Esophagus muscularis mucosa (tissue), 4 donors: ENCODE data around the gene CDC14B. TPM values are rescaled to one million over a fixed set of nuclear protein-coding genes. Genes with fewer than 3 reads are reported as not detected.
A peak's percentile ranks its signal among the peaks of the same experiment; 100 is the strongest.

Source experiments
- DNase-seq: peaks from one replicate; pipeline ENCODE4 v3.0.0-alpha.2; 2017; ENCODE audit errors: extremely low spot score
- H3K27ac ChIP-seq, 4 donors: fragments of 200-600 bp; sonication (generic); replicated peaks in 1 of 4; 1 replicate in 3 of 4; 2 replicates in 1 of 4; pipeline ENCODE4 v1.5.1; 2016 to 2019; ENCODE audit warnings: mild to moderate bottlenecking in 1 of 4
- H3K27me3 ChIP-seq, 4 donors: fragments of 200-600 bp; sonication (generic); one replicate each; pipeline versions ENCODE4 v1.5.1 to v1.6.0; 2016 to 2019
- H3K36me3 ChIP-seq, 4 donors: fragments of 200-600 bp; sonication (generic); one replicate each; pipeline ENCODE4 v1.5.1; 2016 to 2019
- H3K4me1 ChIP-seq, 4 donors: fragments of 200-600 bp; sonication (generic); one replicate each; pipeline ENCODE4 v1.5.1; 2016 to 2019
- H3K4me3 ChIP-seq, 4 donors: fragments of 200-600 bp; sonication (generic); 1 replicate in 2 of 4; 2 replicates in 2 of 4; pipeline ENCODE4 v1.5.1; 2016 to 2019; ENCODE audit warnings: mild to moderate bottlenecking in 4 of 4, moderate library complexity in 1 of 4
- H3K9me3 ChIP-seq, 4 donors: fragments of 200-600 bp; sonication (generic); 1 replicate in 3 of 4; 2 replicates in 1 of 4; pipeline ENCODE4 v1.5.1; 2016 to 2019
- CTCF ChIP-seq, 3 experiments: fragments of 200-600 bp in 2 of 3; fragments of 450-650 bp in 1 of 3; sonication (generic) in 2 of 3; IDR thresholded peaks; one replicate each; pipeline ENCODE4 v1.5.1; 2017 to 2019; ENCODE audit warnings: antibody characterized with exemption in 3 of 3, mild to moderate bottlenecking in 2 of 3, moderate library complexity in 1 of 3
- EP300 ChIP-seq: sonication (generic); formaldehyde crosslinking; IDR thresholded peaks from one replicate; pipeline ENCODE4 v1.6.1; 2017; ENCODE audit warnings: antibody characterized with exemption
- POLR2A ChIP-seq: fragments of 450-650 bp; IDR thresholded peaks from one replicate; pipeline ENCODE4 v1.6.1; 2017; ENCODE audit warnings: antibody characterized with exemption, moderate library complexity, mild to moderate bottlenecking, low read depth
- POLR2AphosphoS5 ChIP-seq, 2 donors: sonication (generic); formaldehyde crosslinking; IDR thresholded peaks; one replicate each; pipeline ENCODE4 v1.6.1; 2017; ENCODE audit warnings: antibody characterized with exemption in 2 of 2
- WGBS: methylation state at CpG from one replicate; pipeline ENCODE4 v1.1.5; 2018; 5-methylcytosine and 5-hydroxymethylcytosine counted together
- intact Hi-C: fragments of 100-400 bp; cut with DNase I; formaldehyde crosslinking; loops from one replicate; pipeline ENCODE4 v1.15.1; 2023
- total RNA-seq, 4 donors: library from RNA; depleted of rRNA; stranded (reverse); fragments of >200 nt; gene quantifications; one replicate each; pipeline versions ENCODE4 v1.1.0 to v1.2.1, GENCODE V29; 2016

Gene CDC14B
- total RNA-seq, 4 donors from 2014 or later, result 22.0 to 39.7 (median 27.0) TPM

GRCh38 chr9:96501633-96502538 is 117.8 kb downstream of the CDC14B start:
- peak overlapping the region in 2 of 4 donors; percentile 7 to 8 for H3K4me3 ChIP-seq
- TF ChIP-seq CTCF (IDR thresholded peaks at IDR 0.05) (no peak), POLR2A (no peak), EP300 (no peak), POLR2AphosphoS5 (IDR thresholded peaks at IDR 0.05) (no peak)
- no peaks in the 10 kb centered on the region for H3K27me3 ChIP-seq
- DNase-seq, result no peak
- H3K9me3 ChIP-seq, result no peaks in the 10 kb centered on the region
- H3K4me1 ChIP-seq, result peaks cover 13 to 27% (median 22%) of the 10 kb centered on the region in 4 donors
- H3K27ac ChIP-seq, result peak overlapping the region; percentile 17 to 51 (median 34)
- H3K36me3 ChIP-seq, result peaks cover 0 to 31% (median 15%) of the 10 kb centered on the region in 4 donors
- intact Hi-C loops, result no loop called here
- 84% methylated on average over 15 of the region's 15 CpGs for WGBS

- Histone ChIP-seq H3K4me3 (no peak overlapping the region), H3K27ac (peak overlapping the region in 3 of 4 donors; percentile 17 to 51 (median 28)), H3K4me1 (peaks cover 13 to 27% (median 22%) of the 10 kb centered on the region in 4 donors), H3K9me3 (no peaks in the 10 kb centered on the region), H3K27me3 (no peaks in the 10 kb centered on the region), H3K36me3 (peaks cover 0 to 32% (median 15%) of the 10 kb centered on the region in 4 donors)
- 92% methylated on average over 14 of the region's 14 CpGs for WGBS
- intact Hi-C loops, result no loop called here
- TF ChIP-seq EP300 (no peak), CTCF (IDR thresholded peaks at IDR 0.05) (no peak), POLR2A (no peak)
- DNase-seq, result no peak
These were observed 118.7 kb downstream of the CDC14B start for GRCh38 chr9:96500696-96501632.

GRCh38 chr9:96499257-96499656 is 120.4 kb downstream of the CDC14B start:
- no peaks in the 10 kb centered on the region for H3K9me3 ChIP-seq
- DNase-seq, result no peak
- peaks cover 0 to 23% (median 13%) of the 10 kb centered on the region in 4 donors for H3K36me3 ChIP-seq
- peaks cover 13 to 29% (median 19%) of the 10 kb centered on the region in 4 donors for H3K4me1 ChIP-seq
- 100% methylated on average over 1 of the region's 7 CpGs for WGBS
- intact Hi-C loops, result no loop called here
- no peak for TF ChIP-seq POLR2A
- no peak for TF ChIP-seq CTCF (IDR thresholded peaks at IDR 0.05)
- no peak for TF ChIP-seq POLR2AphosphoS5 (IDR thresholded peaks at IDR 0.05)
- TF ChIP-seq EP300, result no peak
- H3K27ac ChIP-seq, result no peak overlapping the region
- no peaks in the 10 kb centered on the region for H3K27me3 ChIP-seq
- no peak overlapping the region for H3K4me3 ChIP-seq

GRCh38 chr9:96498796-96499195 is 120.8 kb downstream of the CDC14B start:
- intact Hi-C loops, result no loop called here
- peaks cover 0 to 19% (median 10%) of the 10 kb centered on the region in 4 donors for H3K36me3 ChIP-seq
- H3K4me1 ChIP-seq, result peaks cover 13 to 27% (median 17%) of the 10 kb centered on the region in 4 donors
- H3K9me3 ChIP-seq, result no peaks in the 10 kb centered on the region
- TF ChIP-seq CTCF (IDR thresholded peaks at IDR 0.05) (no peak), EP300 (no peak), POLR2A (no peak), POLR2AphosphoS5 (IDR thresholded peaks at IDR 0.05) (no peak)
- H3K27ac ChIP-seq, result no peak overlapping the region
- 89% methylated on average over 7 of the region's 7 CpGs for WGBS
- no peak overlapping the region for H3K4me3 ChIP-seq
- DNase-seq, result no peak
- no peaks in the 10 kb centered on the region for H3K27me3 ChIP-seq
